ENCODE results near the gene PDE8B.
"Not testable (repeated sequence)": the region's sequence is repeated elsewhere in the genome, so short reads cannot be mapped to it uniquely, and the experiment has no call there.

The PDE8B gene

GRCh38 chr5:77355080-77355479 lies 144.6 kb downstream of the PDE8B start:
- in situ Hi-C loops (cut with MboI; ENCODE audit: low sequenced_read_pairs), result no loop called here

GRCh38 chr5:77355751-77356150 lies 145.3 kb downstream of the PDE8B start:
- in situ Hi-C loops (cut with MboI; ENCODE audit: low sequenced_read_pairs), result no loop called here

GRCh38 chr5:77356740-77357139 lies 146.3 kb downstream of the PDE8B start:
- in situ Hi-C loops (cut with MboI; ENCODE audit: low sequenced_read_pairs), result no loop called here

GRCh38 chr5:77358255-77359205 lies 148.1 kb downstream of the PDE8B start:
- in situ Hi-C loops (cut with MboI; ENCODE audit: low sequenced_read_pairs), result no loop called here

GRCh38 chr5:77359231-77359630 lies 148.8 kb downstream of the PDE8B start:
- in situ Hi-C loops (cut with MboI; ENCODE audit: low sequenced_read_pairs), result no loop called here

- in situ Hi-C loops (cut with MboI; ENCODE audit: low sequenced_read_pairs), result no loop called here
These were observed 149.9 kb downstream of the PDE8B start for GRCh38 chr5:77360381-77360780.

- in situ Hi-C loops (cut with MboI; ENCODE audit: low sequenced_read_pairs), result no loop called here
These were observed 150.5 kb downstream of the PDE8B start for GRCh38 chr5:77360973-77361372.

- in situ Hi-C loops (cut with MboI; ENCODE audit: low sequenced_read_pairs), result no loop called here
These were observed 156.4 kb downstream of the PDE8B start for GRCh38 chr5:77366717-77367500.

- in situ Hi-C loops (cut with MboI; ENCODE audit: low sequenced_read_pairs), result no loop called here
These were observed 157.3 kb downstream of the PDE8B start for GRCh38 chr5:77367741-77368140.

GRCh38 chr5:77368367-77368766 lies 157.9 kb downstream of the PDE8B start:
- in situ Hi-C loops (cut with MboI; ENCODE audit: low sequenced_read_pairs), result no loop called here

GRCh38 chr5:77369566-77369965 lies 159.1 kb downstream of the PDE8B start:
- in situ Hi-C loops (cut with MboI; ENCODE audit: low sequenced_read_pairs), result no loop called here

GRCh38 chr5:77374686-77375085 lies 164.2 kb downstream of the PDE8B start:
- in situ Hi-C loops (cut with MboI; ENCODE audit: low sequenced_read_pairs), result no loop called here

GRCh38 chr5:77376609-77377300 lies 166.3 kb downstream of the PDE8B start:
- in situ Hi-C loops (cut with MboI; ENCODE audit: low sequenced_read_pairs), result no loop called here

GRCh38 chr5:77379558-77380061 lies 169.1 kb downstream of the PDE8B start:
- in situ Hi-C loops (cut with MboI; ENCODE audit: low sequenced_read_pairs), result no loop called here

GRCh38 chr5:77380636-77381035 lies 170.2 kb downstream of the PDE8B start:
- in situ Hi-C loops (cut with MboI; ENCODE audit: low sequenced_read_pairs), result no loop called here

- in situ Hi-C loops (cut with MboI; ENCODE audit: low sequenced_read_pairs), result not testable (repeated sequence)
These were observed 172.9 kb downstream of the PDE8B start for GRCh38 chr5:77383336-77383735.

- in situ Hi-C loops (cut with MboI; ENCODE audit: low sequenced_read_pairs), result not testable (repeated sequence)
These were observed 175.9 kb downstream of the PDE8B start for GRCh38 chr5:77386340-77386739.

GRCh38 chr5:77389746-77390145 lies 179.3 kb downstream of the PDE8B start:
- in situ Hi-C loops (cut with MboI; ENCODE audit: low sequenced_read_pairs), result no loop called here

GRCh38 chr5:77390221-77390620 lies 179.7 kb downstream of the PDE8B start:
- in situ Hi-C loops (cut with MboI; ENCODE audit: low sequenced_read_pairs), result no loop called here

- in situ Hi-C loops (cut with MboI; ENCODE audit: low sequenced_read_pairs), result no loop called here
These were observed 180.3 kb downstream of the PDE8B start for GRCh38 chr5:77390795-77391194.

GRCh38 chr5:77391240-77391765 lies 180.8 kb downstream of the PDE8B start:
- in situ Hi-C loops (cut with MboI; ENCODE audit: low sequenced_read_pairs), result no loop called here
